Tibial nerve (tissue), 3 donors: ENCODE measurements around the gene FPGS.

Source experiments
- POLR2A ChIP-seq, 2 donors: fragments of 450-650 bp; IDR thresholded peaks; one replicate each; pipeline ENCODE4 v1.6.1; 2017; ENCODE audit warnings: antibody characterized with exemption in 2 of 2, mild to moderate bottlenecking in 2 of 2, moderate library complexity in 2 of 2
- TF ChIP-seq, protein P1 (sequence below), 5 experiments: fragments of 200-600 bp in 3 of 5; fragments of 450-650 bp in 2 of 5; sonication (generic) in 3 of 5; IDR thresholded peaks; one replicate each; pipeline ENCODE4 v1.5.1; 2016 to 2019; ENCODE audit warnings: antibody characterized with exemption in 5 of 5, mild to moderate bottlenecking in 3 of 5, moderate library complexity in 2 of 5

DNA sequence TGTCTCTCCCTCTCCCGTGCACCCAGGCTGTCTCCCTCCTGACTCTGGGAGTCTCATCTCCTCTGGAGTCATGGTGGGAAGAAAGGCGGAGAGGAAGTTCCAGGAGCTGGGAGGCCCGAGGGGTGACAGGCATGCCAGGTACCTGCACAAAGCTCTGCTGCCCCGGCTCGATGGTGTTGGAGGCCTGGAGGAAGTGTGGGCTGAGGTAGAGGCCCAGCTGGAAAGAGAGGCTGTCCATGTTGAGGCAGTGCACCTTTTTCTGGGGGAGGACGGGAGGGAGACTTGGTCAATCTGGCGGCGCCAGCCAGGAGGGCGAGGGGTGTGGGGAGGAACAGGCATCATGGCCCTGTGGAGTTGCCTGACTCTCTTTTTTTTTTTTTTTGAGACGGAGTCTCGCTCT, 15.9 kb downstream of the FPGS start:
- TF ChIP-seq, protein P1, sequence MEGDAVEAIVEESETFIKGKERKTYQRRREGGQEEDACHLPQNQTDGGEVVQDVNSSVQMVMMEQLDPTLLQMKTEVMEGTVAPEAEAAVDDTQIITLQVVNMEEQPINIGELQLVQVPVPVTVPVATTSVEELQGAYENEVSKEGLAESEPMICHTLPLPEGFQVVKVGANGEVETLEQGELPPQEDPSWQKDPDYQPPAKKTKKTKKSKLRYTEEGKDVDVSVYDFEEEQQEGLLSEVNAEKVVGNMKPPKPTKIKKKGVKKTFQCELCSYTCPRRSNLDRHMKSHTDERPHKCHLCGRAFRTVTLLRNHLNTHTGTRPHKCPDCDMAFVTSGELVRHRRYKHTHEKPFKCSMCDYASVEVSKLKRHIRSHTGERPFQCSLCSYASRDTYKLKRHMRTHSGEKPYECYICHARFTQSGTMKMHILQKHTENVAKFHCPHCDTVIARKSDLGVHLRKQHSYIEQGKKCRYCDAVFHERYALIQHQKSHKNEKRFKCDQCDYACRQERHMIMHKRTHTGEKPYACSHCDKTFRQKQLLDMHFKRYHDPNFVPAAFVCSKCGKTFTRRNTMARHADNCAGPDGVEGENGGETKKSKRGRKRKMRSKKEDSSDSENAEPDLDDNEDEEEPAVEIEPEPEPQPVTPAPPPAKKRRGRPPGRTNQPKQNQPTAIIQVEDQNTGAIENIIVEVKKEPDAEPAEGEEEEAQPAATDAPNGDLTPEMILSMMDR (IDR thresholded peaks at IDR 0.05) = no peak
- no peak for TF ChIP-seq POLR2A (IDR thresholded peaks at IDR 0.05)
